NCI-H2227 (cell line): Measurements from ENCODE around the gene YJEFN3.

ENCODE experiments used
- DNase-seq: peaks from one replicate; lab custom pipeline; 2025; ENCODE audit not compliant: unreplicated experiment; lab: John Stamatoyannopoulos, UW

Gene YJEFN3

GRCh38 chr19:19579533-19580361 lies 51.0 kb downstream of the YJEFN3 start:
- DNase-seq, result no peak

- no peak for DNase-seq
Measured at GRCh38 chr19:19580418-19580817, 51.7 kb downstream of the YJEFN3 start.

GRCh38 chr19:19581391-19581790 lies 52.7 kb downstream of the YJEFN3 start:
- DNase-seq, result no peak

DNA sequence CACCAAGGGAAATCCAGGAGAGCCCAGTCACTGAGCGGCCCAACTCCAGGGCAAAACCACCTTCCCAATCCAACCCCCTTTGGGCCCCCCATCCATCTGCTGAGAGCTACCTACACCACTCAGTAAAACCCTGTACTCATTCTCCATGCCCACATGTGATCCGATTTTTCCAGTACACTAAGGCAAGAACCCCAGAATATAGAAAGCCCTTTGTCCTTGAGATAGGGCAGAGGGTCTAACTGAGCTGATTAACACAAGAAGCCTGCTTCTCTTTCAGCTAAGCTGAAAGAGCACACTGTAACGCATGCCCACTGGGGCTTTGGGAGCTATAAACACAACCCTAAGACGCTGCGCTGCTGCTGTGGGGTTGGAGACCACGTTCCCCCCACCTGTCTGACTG lies 53.8 kb downstream of the YJEFN3 start:
- no peak for DNase-seq

- DNase-seq, result no peak
Measured at GRCh38 chr19:19584356-19584755, 55.6 kb downstream of the YJEFN3 start.
